Liver (tissue), 3 donors: ENCODE data around the gene B4GALT1.

ENCODE experiments used
- FOXA1 ChIP-seq: IDR thresholded peaks from 2 replicates; pipeline ENCODE4 v1.6.1; 2016; ENCODE audit warnings: antibody characterized with exemption
- RAD21 ChIP-seq, 2 donors: IDR thresholded peaks; 2 replicates each; pipeline ENCODE4 v1.6.1; 2016; ENCODE audit warnings: antibody characterized with exemption in 2 of 2, mild to moderate bottlenecking in 2 of 2
- RXRA ChIP-seq, 2 donors: IDR thresholded peaks; 2 replicates each; pipeline ENCODE4 v1.6.1; 2017 to 2018; ENCODE audit warnings: antibody characterized with exemption in 2 of 2, mild to moderate bottlenecking in 1 of 2
- SP1 ChIP-seq: IDR thresholded peaks from 2 replicates; pipeline ENCODE4 v1.6.1; 2018; ENCODE audit warnings: antibody characterized with exemption, mild to moderate bottlenecking
- TAF1 ChIP-seq: conservative IDR thresholded peaks from 2 replicates; pipeline ENCODE4 v1.6.1; 2016; ENCODE audit warnings: antibody characterized with exemption, mild to moderate bottlenecking
- TF ChIP-seq, protein P1 (sequence below): fragments of 150-350 bp; IDR thresholded peaks from 2 replicates; pipeline ENCODE4 v1.5.1; 2017; ENCODE audit warnings: improper control_type of control experiment, low read depth, low read length; ENCODE audit not compliant: missing input control
- TF ChIP-seq, protein P2 (sequence below): IDR thresholded peaks from 2 replicates; pipeline ENCODE4 v1.6.1; 2016; ENCODE audit warnings: antibody characterized with exemption
- TF ChIP-seq, protein P3 (sequence below): IDR thresholded peaks from 2 replicates; pipeline ENCODE4 v1.6.1; 2016; ENCODE audit warnings: antibody characterized with exemption
- TF ChIP-seq, protein P4 (sequence below): IDR thresholded peaks from 2 replicates; pipeline ENCODE4 v1.6.1; 2016; ENCODE audit warnings: antibody characterized with exemption, mild to moderate bottlenecking
- donor health status: healthy.
- donor health status: healthy.

DNA sequence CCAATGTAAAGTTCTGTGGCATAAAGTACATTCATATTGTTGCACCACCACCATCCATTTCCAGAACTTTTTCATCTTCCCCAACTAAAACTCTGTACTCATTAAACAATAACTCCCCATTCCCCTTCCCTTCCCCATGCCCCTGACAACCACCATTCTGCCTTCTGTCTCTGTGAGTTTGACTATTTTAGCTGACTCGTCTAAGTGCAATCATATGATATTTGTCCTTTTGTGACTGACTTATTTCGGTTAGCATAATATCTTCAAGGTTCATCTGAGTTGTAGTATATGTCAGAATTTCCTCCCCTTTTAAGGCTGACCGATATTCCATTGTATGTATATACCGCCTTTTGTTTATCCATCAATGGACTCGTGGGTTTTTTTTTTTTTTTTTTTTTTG, 61.6 kb downstream of the B4GALT1 start:
- TF ChIP-seq FOXA1 (no peak), TAF1 (no peak), RXRA (IDR thresholded peaks at IDR 0.05) (no peak), RAD21 (IDR thresholded peaks at IDR 0.05) (no peak), SP1 (no peak)
- TF ChIP-seq, protein P1, sequence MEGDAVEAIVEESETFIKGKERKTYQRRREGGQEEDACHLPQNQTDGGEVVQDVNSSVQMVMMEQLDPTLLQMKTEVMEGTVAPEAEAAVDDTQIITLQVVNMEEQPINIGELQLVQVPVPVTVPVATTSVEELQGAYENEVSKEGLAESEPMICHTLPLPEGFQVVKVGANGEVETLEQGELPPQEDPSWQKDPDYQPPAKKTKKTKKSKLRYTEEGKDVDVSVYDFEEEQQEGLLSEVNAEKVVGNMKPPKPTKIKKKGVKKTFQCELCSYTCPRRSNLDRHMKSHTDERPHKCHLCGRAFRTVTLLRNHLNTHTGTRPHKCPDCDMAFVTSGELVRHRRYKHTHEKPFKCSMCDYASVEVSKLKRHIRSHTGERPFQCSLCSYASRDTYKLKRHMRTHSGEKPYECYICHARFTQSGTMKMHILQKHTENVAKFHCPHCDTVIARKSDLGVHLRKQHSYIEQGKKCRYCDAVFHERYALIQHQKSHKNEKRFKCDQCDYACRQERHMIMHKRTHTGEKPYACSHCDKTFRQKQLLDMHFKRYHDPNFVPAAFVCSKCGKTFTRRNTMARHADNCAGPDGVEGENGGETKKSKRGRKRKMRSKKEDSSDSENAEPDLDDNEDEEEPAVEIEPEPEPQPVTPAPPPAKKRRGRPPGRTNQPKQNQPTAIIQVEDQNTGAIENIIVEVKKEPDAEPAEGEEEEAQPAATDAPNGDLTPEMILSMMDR = no peak
- TF ChIP-seq, protein P2, sequence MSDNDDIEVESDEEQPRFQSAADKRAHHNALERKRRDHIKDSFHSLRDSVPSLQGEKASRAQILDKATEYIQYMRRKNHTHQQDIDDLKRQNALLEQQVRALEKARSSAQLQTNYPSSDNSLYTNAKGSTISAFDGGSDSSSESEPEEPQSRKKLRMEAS = no peak
- TF ChIP-seq, protein P3, sequence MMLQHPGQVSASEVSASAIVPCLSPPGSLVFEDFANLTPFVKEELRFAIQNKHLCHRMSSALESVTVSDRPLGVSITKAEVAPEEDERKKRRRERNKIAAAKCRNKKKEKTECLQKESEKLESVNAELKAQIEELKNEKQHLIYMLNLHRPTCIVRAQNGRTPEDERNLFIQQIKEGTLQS = no peak
- TF ChIP-seq, protein P4, sequence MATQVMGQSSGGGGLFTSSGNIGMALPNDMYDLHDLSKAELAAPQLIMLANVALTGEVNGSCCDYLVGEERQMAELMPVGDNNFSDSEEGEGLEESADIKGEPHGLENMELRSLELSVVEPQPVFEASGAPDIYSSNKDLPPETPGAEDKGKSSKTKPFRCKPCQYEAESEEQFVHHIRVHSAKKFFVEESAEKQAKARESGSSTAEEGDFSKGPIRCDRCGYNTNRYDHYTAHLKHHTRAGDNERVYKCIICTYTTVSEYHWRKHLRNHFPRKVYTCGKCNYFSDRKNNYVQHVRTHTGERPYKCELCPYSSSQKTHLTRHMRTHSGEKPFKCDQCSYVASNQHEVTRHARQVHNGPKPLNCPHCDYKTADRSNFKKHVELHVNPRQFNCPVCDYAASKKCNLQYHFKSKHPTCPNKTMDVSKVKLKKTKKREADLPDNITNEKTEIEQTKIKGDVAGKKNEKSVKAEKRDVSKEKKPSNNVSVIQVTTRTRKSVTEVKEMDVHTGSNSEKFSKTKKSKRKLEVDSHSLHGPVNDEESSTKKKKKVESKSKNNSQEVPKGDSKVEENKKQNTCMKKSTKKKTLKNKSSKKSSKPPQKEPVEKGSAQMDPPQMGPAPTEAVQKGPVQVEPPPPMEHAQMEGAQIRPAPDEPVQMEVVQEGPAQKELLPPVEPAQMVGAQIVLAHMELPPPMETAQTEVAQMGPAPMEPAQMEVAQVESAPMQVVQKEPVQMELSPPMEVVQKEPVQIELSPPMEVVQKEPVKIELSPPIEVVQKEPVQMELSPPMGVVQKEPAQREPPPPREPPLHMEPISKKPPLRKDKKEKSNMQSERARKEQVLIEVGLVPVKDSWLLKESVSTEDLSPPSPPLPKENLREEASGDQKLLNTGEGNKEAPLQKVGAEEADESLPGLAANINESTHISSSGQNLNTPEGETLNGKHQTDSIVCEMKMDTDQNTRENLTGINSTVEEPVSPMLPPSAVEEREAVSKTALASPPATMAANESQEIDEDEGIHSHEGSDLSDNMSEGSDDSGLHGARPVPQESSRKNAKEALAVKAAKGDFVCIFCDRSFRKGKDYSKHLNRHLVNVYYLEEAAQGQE = no peak
